A673 (cell line): ENCODE data around the gene TMPRSS6.

Experiments used
- CTCF ChIP-seq: fragments of 300-800, 200-600 bp; sonication (generic); conservative IDR thresholded peaks from 2 replicates; pipeline ENCODE4 v1.5.1; 2017; ENCODE audit warnings: low read depth, mild to moderate bottlenecking, antibody characterized with exemption, low read length, moderate library complexity, mixed read lengths
- EZH2 ChIP-seq: fragments of 200-600 bp; sonication (generic); IDR thresholded peaks from 2 replicates; pipeline ENCODE4 v1.6.1; 2017; ENCODE audit warnings: borderline replicate concordance, low read depth, mild to moderate bottlenecking, mixed read lengths, antibody characterized with exemption, low read length; ENCODE audit not compliant: poor library complexity, severe bottlenecking

- TF ChIP-seq CTCF: no peak
- no peak for TF ChIP-seq EZH2
Measured at GRCh38 chr22:37089434-37089833, 20.1 kb downstream of the TMPRSS6 start.
